22Rv1 (cell line): Measurements from ENCODE around the gene LCOR.

Source experiments
- ZFX ChIP-seq: fragments of 450-650 bp; IDR thresholded peaks from 2 replicates; pipeline ENCODE4 v1.6.1; 2017; ENCODE audit warnings: antibody characterized with exemption, borderline replicate concordance
- TF ChIP-seq, protein P1 (sequence below): fragments of 450-650 bp; IDR thresholded peaks from 2 replicates; pipeline ENCODE4 v1.5.1; 2017; ENCODE audit warnings: mild to moderate bottlenecking

DNA sequence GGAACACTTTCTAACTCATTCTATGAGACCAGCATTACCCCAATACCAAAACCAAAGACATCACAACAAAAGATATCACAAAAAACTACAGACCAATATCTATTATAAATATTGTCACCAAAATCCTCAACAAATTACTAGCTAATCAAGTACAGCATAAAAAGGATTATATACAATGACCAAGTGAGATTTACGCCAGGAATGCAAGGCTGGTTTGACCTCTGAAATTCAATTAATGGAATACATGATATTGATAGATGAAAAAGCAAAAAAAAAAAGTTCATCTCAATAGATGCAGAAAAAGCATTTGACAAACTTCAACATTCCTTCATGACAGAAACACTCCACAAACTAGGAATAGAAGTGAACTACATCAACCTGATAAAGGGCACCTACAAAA is 175.3 kb downstream of the LCOR start:
- TF ChIP-seq, protein P1, sequence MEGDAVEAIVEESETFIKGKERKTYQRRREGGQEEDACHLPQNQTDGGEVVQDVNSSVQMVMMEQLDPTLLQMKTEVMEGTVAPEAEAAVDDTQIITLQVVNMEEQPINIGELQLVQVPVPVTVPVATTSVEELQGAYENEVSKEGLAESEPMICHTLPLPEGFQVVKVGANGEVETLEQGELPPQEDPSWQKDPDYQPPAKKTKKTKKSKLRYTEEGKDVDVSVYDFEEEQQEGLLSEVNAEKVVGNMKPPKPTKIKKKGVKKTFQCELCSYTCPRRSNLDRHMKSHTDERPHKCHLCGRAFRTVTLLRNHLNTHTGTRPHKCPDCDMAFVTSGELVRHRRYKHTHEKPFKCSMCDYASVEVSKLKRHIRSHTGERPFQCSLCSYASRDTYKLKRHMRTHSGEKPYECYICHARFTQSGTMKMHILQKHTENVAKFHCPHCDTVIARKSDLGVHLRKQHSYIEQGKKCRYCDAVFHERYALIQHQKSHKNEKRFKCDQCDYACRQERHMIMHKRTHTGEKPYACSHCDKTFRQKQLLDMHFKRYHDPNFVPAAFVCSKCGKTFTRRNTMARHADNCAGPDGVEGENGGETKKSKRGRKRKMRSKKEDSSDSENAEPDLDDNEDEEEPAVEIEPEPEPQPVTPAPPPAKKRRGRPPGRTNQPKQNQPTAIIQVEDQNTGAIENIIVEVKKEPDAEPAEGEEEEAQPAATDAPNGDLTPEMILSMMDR, result no peak
- no peak for TF ChIP-seq ZFX
